Smooth muscle cell (in vitro differentiated cells): ENCODE results near the gene PPP6R3. TPM values are rescaled to one million over a fixed set of nuclear protein-coding genes. Genes with fewer than 3 reads are reported as not detected.

Source experiments
- DNase-seq: peaks from one replicate; lab custom pipeline; 2025; ENCODE audit not compliant: unreplicated experiment; lab: John Stamatoyannopoulos, UW
- H2AFZ ChIP-seq: fragments of 200-600 bp; sonication (generic); 2 replicates; pipeline ENCODE4 v1.6.0; 2016; ENCODE audit warnings: antibody characterized with exemption, low read depth, mild to moderate bottlenecking
- H3F3A ChIP-seq: fragments of 200-600 bp; sonication (generic); 2 replicates; pipeline ENCODE4 v1.6.0; 2017; ENCODE audit warnings: antibody characterized with exemption, low read depth
- H3K27ac ChIP-seq: fragments of 200-600 bp; sonication (generic); 2 replicates; pipeline ENCODE4 v1.5.1; 2016; ENCODE audit warnings: low read depth, mild to moderate bottlenecking
- H3K27me3 ChIP-seq: fragments of 200-600 bp; sonication (generic); 2 replicates; pipeline ENCODE4 v1.6.1; 2016; ENCODE audit warnings: low read depth, mild to moderate bottlenecking
- H3K36me3 ChIP-seq: fragments of 200-600 bp; sonication (generic); 2 replicates; pipeline ENCODE4 v1.5.1; 2016; ENCODE audit warnings: low read depth
- H3K4me1 ChIP-seq: fragments of 200-600 bp; sonication (generic); 2 replicates; pipeline ENCODE4 v1.5.1; 2016; ENCODE audit warnings: low read depth
- H3K4me2 ChIP-seq: fragments of 200-600 bp; sonication (generic); 2 replicates; pipeline ENCODE4 v1.6.0; 2016; ENCODE audit warnings: mild to moderate bottlenecking
- H3K4me3 ChIP-seq: fragments of 200-600 bp; sonication (generic); 2 replicates; pipeline ENCODE4 v1.5.1; 2016; ENCODE audit warnings: mild to moderate bottlenecking
- H3K79me2 ChIP-seq: fragments of 200-600 bp; sonication (generic); 2 replicates; pipeline ENCODE4 v1.6.0; 2016; ENCODE audit warnings: low read depth, mild to moderate bottlenecking
- H3K9ac ChIP-seq: fragments of 200-600 bp; sonication (generic); 2 replicates; pipeline ENCODE4 v1.6.0; 2016; ENCODE audit warnings: low read depth
- H3K9me3 ChIP-seq: fragments of 200-600 bp; sonication (generic); replicated peaks from 2 replicates; pipeline ENCODE4 v1.5.1; 2016; ENCODE audit warnings: low read depth
- H4K20me1 ChIP-seq: fragments of 200-600 bp; sonication (generic); 2 replicates; pipeline ENCODE4 v1.6.0; 2016; ENCODE audit warnings: low read depth
- WGBS: methylation state at CpG from one replicate; pipeline ENCODE4 v1.1.7; 2016; ENCODE audit warnings: low lambda C conversion rate; 5-methylcytosine and 5-hydroxymethylcytosine counted together
- polyA plus RNA-seq: library from polyadenylated mRNA; unstranded; fragments of >200 nt; fragmentation: Nextera tagmentation; extraction: Ambion mirVana; gene quantifications from 2 replicates; pipeline ENCODE4 v1.2.1, GENCODE V29; 2016
- total RNA-seq: library from RNA; depleted of rRNA; stranded (reverse); fragments of >200 nt; gene quantifications from 2 replicates; pipeline ENCODE4 v1.2.3, GENCODE V29; 2014
- TF ChIP-seq, protein P1 (sequence below): fragments of 200-600 bp; sonication (generic); IDR thresholded peaks from 2 replicates; pipeline ENCODE4 v1.5.1; 2017; ENCODE audit warnings: borderline replicate concordance, mild to moderate bottlenecking, antibody characterized with exemption; ENCODE audit not compliant: insufficient read depth, poor library complexity, severe bottlenecking

The PPP6R3 gene
- total and polyA plus RNA-seq, 2 experiments from 2014 or later: 28.4 to 121 TPM

DNA sequence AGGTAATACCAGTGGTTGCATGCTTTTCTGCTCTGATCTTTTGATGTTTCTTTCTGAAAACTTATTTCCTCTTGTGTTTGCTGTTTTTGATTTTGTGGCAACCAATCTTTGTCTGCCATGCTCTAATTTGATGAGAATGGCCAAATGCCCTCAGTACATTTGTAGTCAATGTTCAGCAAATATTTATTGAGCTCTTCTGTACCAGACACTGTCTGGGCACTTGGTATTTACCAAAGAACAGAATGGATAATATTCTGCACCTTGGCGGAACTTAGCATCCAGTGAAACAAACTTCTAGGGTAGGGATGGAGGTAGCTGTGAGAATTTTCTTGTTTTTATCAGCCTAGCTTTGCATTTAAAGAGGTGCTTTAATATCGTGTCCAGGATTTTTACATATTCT is 19.6 kb downstream of the PPP6R3 start:
- TF ChIP-seq, protein P1, sequence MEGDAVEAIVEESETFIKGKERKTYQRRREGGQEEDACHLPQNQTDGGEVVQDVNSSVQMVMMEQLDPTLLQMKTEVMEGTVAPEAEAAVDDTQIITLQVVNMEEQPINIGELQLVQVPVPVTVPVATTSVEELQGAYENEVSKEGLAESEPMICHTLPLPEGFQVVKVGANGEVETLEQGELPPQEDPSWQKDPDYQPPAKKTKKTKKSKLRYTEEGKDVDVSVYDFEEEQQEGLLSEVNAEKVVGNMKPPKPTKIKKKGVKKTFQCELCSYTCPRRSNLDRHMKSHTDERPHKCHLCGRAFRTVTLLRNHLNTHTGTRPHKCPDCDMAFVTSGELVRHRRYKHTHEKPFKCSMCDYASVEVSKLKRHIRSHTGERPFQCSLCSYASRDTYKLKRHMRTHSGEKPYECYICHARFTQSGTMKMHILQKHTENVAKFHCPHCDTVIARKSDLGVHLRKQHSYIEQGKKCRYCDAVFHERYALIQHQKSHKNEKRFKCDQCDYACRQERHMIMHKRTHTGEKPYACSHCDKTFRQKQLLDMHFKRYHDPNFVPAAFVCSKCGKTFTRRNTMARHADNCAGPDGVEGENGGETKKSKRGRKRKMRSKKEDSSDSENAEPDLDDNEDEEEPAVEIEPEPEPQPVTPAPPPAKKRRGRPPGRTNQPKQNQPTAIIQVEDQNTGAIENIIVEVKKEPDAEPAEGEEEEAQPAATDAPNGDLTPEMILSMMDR: no peak
- Histone ChIP-seq H3K4me1 (no peaks in the 10 kb centered on the region), H4K20me1 (peaks cover 89% of the 10 kb centered on the region), H3K9ac (no peak overlapping the region), H3F3A (no peaks in the 10 kb centered on the region), H3K27me3 (no peaks in the 10 kb centered on the region), H3K27ac (no peak overlapping the region), H2AFZ (no peak overlapping the region), H3K9me3 (no peaks in the 10 kb centered on the region), H3K79me2 (peaks cover 92% of the 10 kb centered on the region), H3K4me2 (no peak overlapping the region), H3K36me3 (no peaks in the 10 kb centered on the region), H3K4me3 (no peak overlapping the region)
- DNase-seq: no peak
- WGBS: 96% methylated on average over 2 of the region's 2 CpGs

DNA sequence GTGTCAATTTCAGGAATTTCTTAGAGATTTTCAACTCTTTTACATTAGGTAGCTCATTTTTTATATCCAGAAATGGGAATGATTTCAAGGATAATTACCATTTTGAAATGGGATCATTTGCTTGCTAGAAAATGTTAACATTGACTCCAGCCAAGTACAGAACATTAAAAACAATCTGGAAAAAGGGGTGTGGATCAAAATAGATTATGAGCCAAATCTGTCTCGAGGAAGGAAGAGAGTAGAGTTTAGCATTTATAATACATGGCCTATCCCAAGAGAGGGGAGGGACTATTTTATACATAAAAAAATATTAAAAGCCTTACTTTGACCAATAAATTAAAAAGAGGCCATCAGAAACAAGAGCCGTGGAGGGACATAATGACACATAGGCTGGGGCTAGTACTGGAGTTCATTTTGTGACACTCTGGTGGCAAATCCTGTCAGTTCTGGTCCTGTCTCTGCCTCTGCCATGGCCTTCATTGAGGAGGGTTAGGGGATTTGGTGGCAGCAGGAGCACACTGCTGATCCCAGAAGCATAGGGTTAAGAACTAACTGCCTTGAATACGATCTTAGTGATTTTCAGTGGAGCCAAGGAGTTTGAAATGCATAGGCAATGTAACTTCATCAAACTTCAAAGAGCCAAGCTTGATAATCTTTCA is 20.4 kb downstream of the PPP6R3 start:
- 72% methylated on average over 3 of the region's 3 CpGs for WGBS
- peaks cover 100% of the 10 kb centered on the region for H3K79me2 ChIP-seq
- H3K9me3 ChIP-seq: no peaks in the 10 kb centered on the region
- H3F3A ChIP-seq: no peaks in the 10 kb centered on the region
- no peak overlapping the region for H2AFZ ChIP-seq
- no peak overlapping the region for H3K9ac ChIP-seq
- H3K4me3 ChIP-seq: no peak overlapping the region
- H3K36me3 ChIP-seq: no peaks in the 10 kb centered on the region
- H3K27me3 ChIP-seq: no peaks in the 10 kb centered on the region
- H4K20me1 ChIP-seq: peaks cover 96% of the 10 kb centered on the region
- no peak for DNase-seq
- H3K4me1 ChIP-seq: no peaks in the 10 kb centered on the region
- TF ChIP-seq, protein P1: no peak
- H3K4me2 ChIP-seq: no peak overlapping the region
- H3K27ac ChIP-seq: peak overlapping the region; percentile 21

DNA sequence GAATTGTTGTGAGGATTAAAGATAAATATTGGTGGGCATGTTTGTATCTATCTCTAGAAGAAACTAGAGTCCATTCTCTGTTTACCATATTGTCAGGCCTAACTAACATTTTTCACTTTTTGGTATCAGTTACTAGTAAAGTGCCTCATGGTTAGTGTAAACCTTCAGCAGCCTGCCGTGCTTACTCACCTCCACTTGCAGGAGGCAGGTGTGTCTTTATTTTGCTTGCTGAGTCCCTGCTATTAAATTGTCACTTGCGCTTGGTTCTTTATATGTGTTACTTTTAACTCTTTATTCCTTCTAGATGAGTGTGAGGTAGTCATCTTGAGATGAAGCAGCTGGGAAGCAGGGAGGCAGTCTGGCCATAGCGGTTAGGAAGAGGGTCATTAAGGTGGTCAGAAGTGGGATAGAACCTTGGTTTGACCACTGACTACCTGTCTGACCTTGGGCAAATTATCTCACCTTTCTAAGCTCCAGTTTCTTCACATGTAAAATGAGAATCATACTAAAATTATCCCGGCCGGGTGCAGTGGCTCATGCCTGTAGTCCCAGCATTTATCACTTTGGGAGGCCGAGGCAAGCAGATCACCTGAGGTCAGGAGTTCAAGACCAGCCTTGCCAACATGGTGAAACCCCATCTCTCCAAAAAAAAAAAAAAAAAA is 21.2 kb downstream of the PPP6R3 start:
- H3K4me2 ChIP-seq: no peak overlapping the region
- no peak overlapping the region for H2AFZ ChIP-seq
- no peak overlapping the region for H3K4me3 ChIP-seq
- 91% methylated on average over 6 of the region's 6 CpGs for WGBS
- H3F3A ChIP-seq: no peaks in the 10 kb centered on the region
- peaks cover 99% of the 10 kb centered on the region for H4K20me1 ChIP-seq
- TF ChIP-seq, protein P1: no peak
- DNase-seq: no peak
- H3K9me3 ChIP-seq: no peaks in the 10 kb centered on the region
- H3K4me1 ChIP-seq: no peaks in the 10 kb centered on the region
- no peak overlapping the region for H3K27ac ChIP-seq
- no peaks in the 10 kb centered on the region for H3K36me3 ChIP-seq
- H3K27me3 ChIP-seq: no peaks in the 10 kb centered on the region
- peaks cover 100% of the 10 kb centered on the region for H3K79me2 ChIP-seq
- no peak overlapping the region for H3K9ac ChIP-seq
